Erythroblast (primary cell): ENCODE results near the gene TRMT61A.

Experiments
- GATA1 ChIP-seq: IDR thresholded peaks from 2 replicates; pipeline ENCODE4 v1.6.1; 2011; ENCODE audit warnings: low read depth, mild to moderate bottlenecking, control low read depth, low read length, moderate library complexity
- POLR2A ChIP-seq: IDR thresholded peaks from 2 replicates; pipeline ENCODE4 v1.6.1; 2011; ENCODE audit warnings: mild to moderate bottlenecking, low read length

GRCh38 chr14:103518422-103519042 is 10.5 kb upstream of the TRMT61A start:
- TF ChIP-seq POLR2A (no peak), GATA1 (no peak)
